Natural killer cell (primary cell): ENCODE measurements around the gene KRTAP5-10. TPM values are rescaled to one million over a fixed set of nuclear protein-coding genes. Genes with fewer than 3 reads are reported as not detected.

Source experiments
- ATAC-seq, 3 donors: fragments of 150-1000 bp in 2 of 3; fragments of 200-7000 bp in 1 of 3; cut with Tn5 transposase; 1 replicate in 1 of 3; 2 replicates in 2 of 3; pipeline ENCODE4 v1.10.0; 2021; ENCODE audit warnings: mild to moderate bottlenecking in 2 of 3, moderate library complexity in 2 of 3
- DNase-seq, 2 donors: peaks; one replicate each; pipeline versions ENCODE4 v3.0.0 to v3.0.0-alpha.2; 2013 to 2021; ENCODE audit warnings: mixed read lengths in 1 of 2
- H3K27ac ChIP-seq: one replicate; pipeline ENCODE4 v1.5.1; 2013; ENCODE audit warnings: mild to moderate bottlenecking, low read length
- H3K27me3 ChIP-seq: one replicate; pipeline ENCODE4 v1.6.1; 2013; ENCODE audit warnings: low read length; ENCODE audit not compliant: control insufficient read depth, insufficient read depth
- H3K36me3 ChIP-seq: one replicate; pipeline ENCODE4 v1.6.1; 2013; ENCODE audit warnings: low read length; ENCODE audit not compliant: control insufficient read depth, insufficient read depth
- H3K4me1 ChIP-seq: one replicate; pipeline ENCODE4 v1.6.1; 2013; ENCODE audit warnings: low read length; ENCODE audit not compliant: control insufficient read depth, insufficient read depth
- H3K4me3 ChIP-seq: one replicate; pipeline ENCODE4 v1.5.1; 2013; ENCODE audit warnings: low read length
- H3K9me3 ChIP-seq: one replicate; pipeline ENCODE4 v1.6.1; 2013; ENCODE audit warnings: low read length; ENCODE audit not compliant: control insufficient read depth, insufficient read depth
- H3K27ac Mint-ChIP-seq, 2 donors: one replicate each; pipeline ENCODE4 v1.8.0; 2022; ENCODE audit warnings: mild to moderate bottlenecking in 2 of 2, mixed read lengths in 2 of 2, moderate library complexity in 1 of 2
- H3K27me3 Mint-ChIP-seq, 2 donors: one replicate each; pipeline ENCODE4 v1.8.0; 2022; ENCODE audit warnings: low read depth in 2 of 2, mixed read lengths in 2 of 2
- H3K36me3 Mint-ChIP-seq: one replicate; pipeline ENCODE4 v1.8.0; 2022; ENCODE audit warnings: mixed read lengths
- H3K4me1 Mint-ChIP-seq, 2 donors: one replicate each; pipeline ENCODE4 v1.8.0; 2022; ENCODE audit warnings: mixed read lengths in 2 of 2
- H3K4me3 Mint-ChIP-seq: one replicate; pipeline ENCODE4 v1.8.0; 2022; ENCODE audit warnings: mild to moderate bottlenecking, moderate library complexity, mixed read lengths
- H3K9me3 Mint-ChIP-seq, 2 donors: one replicate each; pipeline ENCODE4 v1.8.0; 2022; ENCODE audit warnings: mixed read lengths in 2 of 2
- CTCF ChIP-seq: fragments of 200-600 bp; IDR thresholded peaks from one replicate; pipeline ENCODE4 v1.8.0; 2022; ENCODE audit warnings: antibody characterized with exemption
- WGBS: methylation state at CpG from one replicate; pipeline ENCODE4 v1.1.7; 2013; ENCODE audit warnings: missing lambda C conversion rate; ENCODE audit not compliant: insufficient coverage; 5-methylcytosine and 5-hydroxymethylcytosine counted together
- intact Hi-C: fragments of 100-400 bp; cut with micrococcal nuclease; formaldehyde crosslinking; loops from one replicate; pipeline ENCODE4 v1.14.2; 2022
- total RNA-seq, 4 donors: library from RNA; stranded (reverse); fragments of 120-200 nt in 1 of 4; gene quantifications; one replicate each; pipeline versions ENCODE4 v1.2.3 to v1.2.4, GENCODE V29; 2013 to 2022

KRTAP5-10 gene
- total RNA-seq, 3 donors from 2014 or later (not counting 1 experiment from before 2014, with no cell fraction given) = not detected

- 97% methylated on average over 4 of the region's 4 CpGs for WGBS
- DNase-seq = no peak
- H3K36me3 Mint-ChIP-seq = no peaks in the 10 kb centered on the region
- Histone ChIP-seq H3K36me3 (no peaks in the 10 kb centered on the region), H3K27me3 (no peaks in the 10 kb centered on the region), H3K4me3 (no peak overlapping the region), H3K9me3 (no peaks in the 10 kb centered on the region), H3K4me1 (no peaks in the 10 kb centered on the region), H3K27ac (no peak overlapping the region)
- intact Hi-C loops = no loop called here
- no peak overlapping the region for H3K4me3 Mint-ChIP-seq
- peaks cover 6 to 9% of the 10 kb centered on the region in 2 donors for H3K27me3 Mint-ChIP-seq
- no peak for TF ChIP-seq CTCF
- H3K4me1 Mint-ChIP-seq = no peaks in the 10 kb centered on the region
- no peak for ATAC-seq
- H3K27ac Mint-ChIP-seq = no peak overlapping the region
- no peaks in the 10 kb centered on the region for H3K9me3 Mint-ChIP-seq
Observed at GRCh38 chr11:71556018-71556417, 9.3 kb upstream of the KRTAP5-10 start.

GRCh38 chr11:71557257-71557656 lies 8.1 kb upstream of the KRTAP5-10 start:
- H3K27ac ChIP-seq = no peak overlapping the region
- Mint-ChIP-seq H3K9me3 (no peaks in the 10 kb centered on the region), H3K27me3 (peaks cover 14 to 16% of the 10 kb centered on the region in 2 donors), H3K4me1 (no peaks in the 10 kb centered on the region), H3K36me3 (no peaks in the 10 kb centered on the region), H3K4me3 (no peak overlapping the region), H3K27ac (no peak overlapping the region)
- DNase-seq = no peak
- no peak for TF ChIP-seq CTCF
- H3K4me3 ChIP-seq = no peak overlapping the region
- ATAC-seq = no peak
- H3K27me3 ChIP-seq = no peaks in the 10 kb centered on the region
- H3K9me3 ChIP-seq = no peaks in the 10 kb centered on the region
- no peaks in the 10 kb centered on the region for H3K4me1 ChIP-seq
- H3K36me3 ChIP-seq = no peaks in the 10 kb centered on the region
- intact Hi-C loops = no loop called here

GRCh38 chr11:71558996-71559395 lies 6.4 kb upstream of the KRTAP5-10 start:
- Mint-ChIP-seq H3K36me3 (no peaks in the 10 kb centered on the region), H3K27me3 (peaks cover 28 to 31% of the 10 kb centered on the region in 2 donors), H3K27ac (no peak overlapping the region), H3K4me3 (no peak overlapping the region), H3K4me1 (no peaks in the 10 kb centered on the region), H3K9me3 (no peaks in the 10 kb centered on the region)
- TF ChIP-seq CTCF = no peak
- WGBS = 88% methylated on average over 1 of the region's 1 CpG
- no peak for DNase-seq
- peaks cover 2% of the 10 kb centered on the region for H3K27me3 ChIP-seq
- no peak for ATAC-seq
- H3K36me3 ChIP-seq = no peaks in the 10 kb centered on the region
- H3K4me3 ChIP-seq = no peak overlapping the region
- no peak overlapping the region for H3K27ac ChIP-seq
- intact Hi-C loops = no loop called here
- H3K4me1 ChIP-seq = no peaks in the 10 kb centered on the region
- H3K9me3 ChIP-seq = no peaks in the 10 kb centered on the region

- ATAC-seq (no peak), DNase-seq (no peak)
- Mint-ChIP-seq H3K36me3 (no peaks in the 10 kb centered on the region), H3K4me3 (no peak overlapping the region), H3K4me1 (no peaks in the 10 kb centered on the region), H3K27ac (no peak overlapping the region), H3K9me3 (no peaks in the 10 kb centered on the region), H3K27me3 (peaks cover 35 to 50% of the 10 kb centered on the region in 2 donors)
- no peaks in the 10 kb centered on the region for H3K9me3 ChIP-seq
- H3K27ac ChIP-seq = no peak overlapping the region
- intact Hi-C loops = no loop called here
- no peak for TF ChIP-seq CTCF
- peaks cover 2% of the 10 kb centered on the region for H3K27me3 ChIP-seq
- no peaks in the 10 kb centered on the region for H3K4me1 ChIP-seq
- no peak overlapping the region for H3K4me3 ChIP-seq
- H3K36me3 ChIP-seq = no peaks in the 10 kb centered on the region
Observed at GRCh38 chr11:71562120-71562519, 3.2 kb upstream of the KRTAP5-10 start.
